WTC11 (cell line): ENCODE measurements around the gene RUNX2.

Source experiments
- ATF3 ChIP-seq: sonication (generic); formaldehyde crosslinking; conservative IDR thresholded peaks from 2 replicates; pipeline ENCODE4 v1.8.1; 2022; ENCODE audit warnings: mild to moderate bottlenecking, missing genetic modification reagents
- ELF4 ChIP-seq: sonication (generic); formaldehyde crosslinking; IDR thresholded peaks from 2 replicates; pipeline ENCODE4 v1.8.1; 2022; ENCODE audit warnings: low read depth, mild to moderate bottlenecking, moderate library complexity, missing genetic modification reagents
- GABPB1 ChIP-seq: sonication (generic); formaldehyde crosslinking; IDR thresholded peaks from 2 replicates; pipeline ENCODE4 v1.8.1; 2023; ENCODE audit warnings: mild to moderate bottlenecking, missing genetic modification reagents
- MLX ChIP-seq: sonication (generic); formaldehyde crosslinking; IDR thresholded peaks from 2 replicates; pipeline ENCODE4 v1.8.1; 2023; ENCODE audit warnings: mild to moderate bottlenecking, missing genetic modification reagents, moderate library complexity
- SMAD3 ChIP-seq: sonication (generic); formaldehyde crosslinking; IDR thresholded peaks from 2 replicates; pipeline ENCODE4 v1.8.0; 2022; ENCODE audit warnings: missing genetic modification reagents, mild to moderate bottlenecking, borderline replicate concordance
- TP53 ChIP-seq: sonication (generic); formaldehyde crosslinking; IDR thresholded peaks from 2 replicates; pipeline ENCODE4 v1.8.1; 2023; ENCODE audit warnings: mild to moderate bottlenecking, missing genetic modification reagents
- ZNF121 ChIP-seq: sonication (generic); formaldehyde crosslinking; IDR thresholded peaks from 2 replicates; pipeline ENCODE4 v1.8.0; 2023; ENCODE audit warnings: missing genetic modification reagents
- ZNF263 ChIP-seq: sonication (generic); formaldehyde crosslinking; IDR thresholded peaks from 2 replicates; pipeline ENCODE4 v1.8.1; 2022; ENCODE audit warnings: low read depth, mild to moderate bottlenecking, moderate library complexity, missing genetic modification reagents
- TF ChIP-seq, protein P1 (sequence below): fragments of 200-600 bp; IDR thresholded peaks from 2 replicates; pipeline ENCODE4 v1.8.0; 2022; ENCODE audit warnings: antibody characterized with exemption
- TF ChIP-seq, protein P2 (sequence below): sonication (generic); formaldehyde crosslinking; IDR thresholded peaks from 2 replicates; pipeline ENCODE4 v1.8.1; 2022; ENCODE audit warnings: mild to moderate bottlenecking, missing genetic modification reagents, moderate library complexity, borderline replicate concordance
- TF ChIP-seq, protein P3 (sequence below): sonication (generic); formaldehyde crosslinking; IDR thresholded peaks from 2 replicates; pipeline ENCODE4 v1.8.1; 2022; ENCODE audit warnings: low read depth, missing genetic modification reagents, borderline replicate concordance

GRCh38 chr6:45563041-45563440, 234.9 kb downstream of the RUNX2 start:
- TF ChIP-seq, protein P1, sequence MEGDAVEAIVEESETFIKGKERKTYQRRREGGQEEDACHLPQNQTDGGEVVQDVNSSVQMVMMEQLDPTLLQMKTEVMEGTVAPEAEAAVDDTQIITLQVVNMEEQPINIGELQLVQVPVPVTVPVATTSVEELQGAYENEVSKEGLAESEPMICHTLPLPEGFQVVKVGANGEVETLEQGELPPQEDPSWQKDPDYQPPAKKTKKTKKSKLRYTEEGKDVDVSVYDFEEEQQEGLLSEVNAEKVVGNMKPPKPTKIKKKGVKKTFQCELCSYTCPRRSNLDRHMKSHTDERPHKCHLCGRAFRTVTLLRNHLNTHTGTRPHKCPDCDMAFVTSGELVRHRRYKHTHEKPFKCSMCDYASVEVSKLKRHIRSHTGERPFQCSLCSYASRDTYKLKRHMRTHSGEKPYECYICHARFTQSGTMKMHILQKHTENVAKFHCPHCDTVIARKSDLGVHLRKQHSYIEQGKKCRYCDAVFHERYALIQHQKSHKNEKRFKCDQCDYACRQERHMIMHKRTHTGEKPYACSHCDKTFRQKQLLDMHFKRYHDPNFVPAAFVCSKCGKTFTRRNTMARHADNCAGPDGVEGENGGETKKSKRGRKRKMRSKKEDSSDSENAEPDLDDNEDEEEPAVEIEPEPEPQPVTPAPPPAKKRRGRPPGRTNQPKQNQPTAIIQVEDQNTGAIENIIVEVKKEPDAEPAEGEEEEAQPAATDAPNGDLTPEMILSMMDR = no peak
- TF ChIP-seq ZNF263 = no peak
- TF ChIP-seq, protein P2, sequence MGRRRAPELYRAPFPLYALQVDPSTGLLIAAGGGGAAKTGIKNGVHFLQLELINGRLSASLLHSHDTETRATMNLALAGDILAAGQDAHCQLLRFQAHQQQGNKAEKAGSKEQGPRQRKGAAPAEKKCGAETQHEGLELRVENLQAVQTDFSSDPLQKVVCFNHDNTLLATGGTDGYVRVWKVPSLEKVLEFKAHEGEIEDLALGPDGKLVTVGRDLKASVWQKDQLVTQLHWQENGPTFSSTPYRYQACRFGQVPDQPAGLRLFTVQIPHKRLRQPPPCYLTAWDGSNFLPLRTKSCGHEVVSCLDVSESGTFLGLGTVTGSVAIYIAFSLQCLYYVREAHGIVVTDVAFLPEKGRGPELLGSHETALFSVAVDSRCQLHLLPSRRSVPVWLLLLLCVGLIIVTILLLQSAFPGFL (CRISPR knock-in tag) = no peak
- no peak for TF ChIP-seq GABPB1 (CRISPR knock-in tag)
- TF ChIP-seq, protein P3, sequence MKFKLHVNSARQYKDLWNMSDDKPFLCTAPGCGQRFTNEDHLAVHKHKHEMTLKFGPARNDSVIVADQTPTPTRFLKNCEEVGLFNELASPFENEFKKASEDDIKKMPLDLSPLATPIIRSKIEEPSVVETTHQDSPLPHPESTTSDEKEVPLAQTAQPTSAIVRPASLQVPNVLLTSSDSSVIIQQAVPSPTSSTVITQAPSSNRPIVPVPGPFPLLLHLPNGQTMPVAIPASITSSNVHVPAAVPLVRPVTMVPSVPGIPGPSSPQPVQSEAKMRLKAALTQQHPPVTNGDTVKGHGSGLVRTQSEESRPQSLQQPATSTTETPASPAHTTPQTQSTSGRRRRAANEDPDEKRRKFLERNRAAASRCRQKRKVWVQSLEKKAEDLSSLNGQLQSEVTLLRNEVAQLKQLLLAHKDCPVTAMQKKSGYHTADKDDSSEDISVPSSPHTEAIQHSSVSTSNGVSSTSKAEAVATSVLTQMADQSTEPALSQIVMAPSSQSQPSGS = no peak
- TF ChIP-seq ELF4 (CRISPR knock-in tag) = no peak
- TF ChIP-seq SMAD3 (CRISPR knock-in tag) = no peak
- TF ChIP-seq TP53 = no peak
- no peak for TF ChIP-seq ATF3
- TF ChIP-seq ZNF121 (CRISPR knock-in tag) = no peak
- TF ChIP-seq MLX = no peak
